IMR-90 (cell line): ENCODE results near the gene FMN1. TPM values are rescaled to one million over a fixed set of nuclear protein-coding genes. Genes with fewer than 3 reads are reported as not detected.

ENCODE experiments used
- ATAC-seq: fragments of 200-7000 bp; cut with Tn5 transposase; 2 replicates; pipeline ENCODE4 v1.9.1; 2020; ENCODE audit warnings: low read depth, mild to moderate bottlenecking, moderate library complexity
- BruUV-seq: library from RNA; stranded (reverse); fragments of 400-500 nt; replicated peaks from 2 replicates; lab custom pipeline; 2021; lab: Mats Ljungman, UMichigan
- CTCF ChIA-PET: fragments of 300-600 bp; formaldehyde crosslinking; extraction: SDS; loops from one replicate; lab custom pipeline; 2021; ENCODE audit warnings: antibody characterized with exemption; lab: Yijun Ruan, JAX
- POLR2A ChIA-PET: fragments of 300-600 bp; sonication (Branson Sonifier 250); formaldehyde crosslinking; loops from one replicate; lab custom pipeline; 2022; ENCODE audit warnings: antibody characterized with exemption; ENCODE audit not compliant: unreplicated experiment; lab: Charles Lee
- DNase-seq: peaks from one replicate; pipeline ENCODE4 v3.0.0; 2013
- H2AFZ ChIP-seq: replicated peaks from 2 replicates; pipeline ENCODE3; 2013; ENCODE audit warnings: low read length, mild to moderate bottlenecking; ENCODE audit not compliant: poor library complexity
- H2AK5ac ChIP-seq: 2 replicates; pipeline ENCODE4 v1.6.1; 2013; ENCODE audit warnings: low read depth, low read length, inconsistent platforms
- H2AK9ac ChIP-seq: replicated peaks from 2 replicates; pipeline ENCODE3; 2013; ENCODE audit warnings: mild to moderate bottlenecking, low read depth, low read length, moderate library complexity; ENCODE audit not compliant: poor library complexity
- H2BK120ac ChIP-seq: 2 replicates; pipeline ENCODE4 v1.6.1; 2013; ENCODE audit warnings: low read depth, low read length, inconsistent platforms
- H2BK15ac ChIP-seq: 3 replicates; pipeline ENCODE4 v1.6.1; 2013; ENCODE audit warnings: low read depth, low read length, inconsistent platforms
- H2BK20ac ChIP-seq: 2 replicates; pipeline ENCODE4 v1.6.1; 2013; ENCODE audit warnings: low read depth, mild to moderate bottlenecking, inconsistent platforms, low read length, moderate library complexity
- H2BK5ac ChIP-seq: 2 replicates; pipeline ENCODE4 v1.6.1; 2013; ENCODE audit warnings: mild to moderate bottlenecking, low read depth, low read length, inconsistent platforms; ENCODE audit not compliant: poor library complexity, severe bottlenecking
- H3K14ac ChIP-seq: replicated peaks from 2 replicates; pipeline ENCODE4 v1.6.1; 2013; ENCODE audit warnings: low read depth, low read length, inconsistent platforms
- H3K18ac ChIP-seq: 2 replicates; pipeline ENCODE4 v1.6.1; 2013; ENCODE audit warnings: low read depth, low read length, control low read depth
- H3K23ac ChIP-seq: 2 replicates; pipeline ENCODE4 v1.6.1; 2013; ENCODE audit warnings: low read depth, low read length, inconsistent platforms
- H3K27ac ChIP-seq: 2 replicates; pipeline ENCODE4 v1.5.1; 2013; ENCODE audit warnings: mild to moderate bottlenecking, control low read depth, low read length; ENCODE audit not compliant: insufficient read depth
- H3K27me3 ChIP-seq: 2 replicates; pipeline ENCODE4 v1.6.1; 2013; ENCODE audit warnings: low read length; ENCODE audit not compliant: control insufficient read depth, insufficient read depth
- H3K36me3 ChIP-seq: 2 replicates; pipeline ENCODE4 v1.6.1; 2013; ENCODE audit warnings: low read length, mixed read lengths; ENCODE audit not compliant: control insufficient read depth, insufficient read depth
- H3K4ac ChIP-seq: 2 replicates; pipeline ENCODE4 v1.6.1; 2013; ENCODE audit warnings: low read depth, low read length, inconsistent platforms
- H3K4me1 ChIP-seq: 2 replicates; pipeline ENCODE4 v1.6.1; 2013; ENCODE audit warnings: low read length, mixed read lengths; ENCODE audit not compliant: control insufficient read depth, insufficient read depth
- H3K4me2 ChIP-seq: 2 replicates; pipeline ENCODE4 v1.6.1; 2013; ENCODE audit warnings: low read depth, mild to moderate bottlenecking, control low read depth, low read length, moderate library complexity
- H3K4me3 ChIP-seq: 2 replicates; pipeline ENCODE4 v1.5.1; 2013; ENCODE audit warnings: low read depth, mild to moderate bottlenecking, control low read depth, low read length, moderate library complexity; ENCODE audit not compliant: insufficient read depth
- H3K56ac ChIP-seq: 2 replicates; pipeline ENCODE4 v1.6.1; 2013; ENCODE audit warnings: low read length, inconsistent platforms; ENCODE audit not compliant: insufficient read depth; ENCODE audit errors: extremely low read depth
- H3K79me1 ChIP-seq, 2 experiments: 2 replicates each; pipeline ENCODE4 v1.6.1; 2013; ENCODE audit warnings: low read length in 2 of 2, inconsistent platforms in 1 of 2, low read depth in 1 of 2
- H3K9ac ChIP-seq: 2 replicates; pipeline ENCODE4 v1.6.1; 2013; ENCODE audit warnings: low read depth, low read length, control low read depth
- H3K9me1 ChIP-seq: 2 replicates; pipeline ENCODE4 v1.6.1; 2013; ENCODE audit warnings: low read length, inconsistent platforms; ENCODE audit not compliant: insufficient read depth
- H3K9me3 ChIP-seq: 2 replicates; pipeline ENCODE4 v1.6.1; 2013; ENCODE audit warnings: low read length; ENCODE audit not compliant: control insufficient read depth, insufficient read depth
- H4K20me1 ChIP-seq: 2 replicates; pipeline ENCODE4 v1.6.1; 2013; ENCODE audit warnings: low read length, inconsistent platforms; ENCODE audit not compliant: insufficient read depth
- H4K5ac ChIP-seq: 2 replicates; pipeline ENCODE4 v1.6.1; 2013; ENCODE audit warnings: mild to moderate bottlenecking, low read depth, low read length, control low read depth
- H4K8ac ChIP-seq, 2 experiments: 2 replicates each; pipeline ENCODE4 v1.6.1; 2013; ENCODE audit warnings: low read depth in 2 of 2, low read length in 2 of 2, control low read depth in 1 of 2, inconsistent platforms in 1 of 2
- H4K91ac ChIP-seq: 2 replicates; pipeline ENCODE4 v1.6.1; 2013; ENCODE audit warnings: low read depth, low read length, inconsistent platforms; ENCODE audit not compliant: insufficient read depth
- BHLHE40 ChIP-seq: fragments of 150-350 bp; IDR thresholded peaks from 2 replicates; pipeline ENCODE4 v1.6.1; 2016; ENCODE audit warnings: mild to moderate bottlenecking, low read depth, low read length
- CEBPB ChIP-seq: IDR thresholded peaks from 2 replicates; pipeline ENCODE4 v1.6.1; 2012; ENCODE audit warnings: low read depth, low read length, improper control_type of control experiment
- CHD1 ChIP-seq: IDR thresholded peaks from 2 replicates; pipeline ENCODE4 v1.6.1; 2012; ENCODE audit warnings: low read depth, low read length, improper control_type of control experiment
- CTCF ChIP-seq: conservative IDR thresholded peaks from 2 replicates; pipeline ENCODE4 v1.5.1; 2012; ENCODE audit warnings: mild to moderate bottlenecking, low read depth, low read length, improper control_type of control experiment
- ELK1 ChIP-seq: fragments of 150-350 bp; IDR thresholded peaks from 2 replicates; pipeline ENCODE4 v1.6.1; 2016; ENCODE audit warnings: low read depth, mild to moderate bottlenecking, low read length, moderate library complexity, borderline replicate concordance
- FOS ChIP-seq: fragments of 150-350 bp; IDR thresholded peaks from 2 replicates; pipeline ENCODE4 v1.6.1; 2016; ENCODE audit warnings: low read depth, low read length
- MAFK ChIP-seq: IDR thresholded peaks from 2 replicates; pipeline ENCODE4 v1.6.1; 2012; ENCODE audit warnings: low read depth, low read length, improper control_type of control experiment
- MAZ ChIP-seq: IDR thresholded peaks from 2 replicates; pipeline ENCODE4 v1.6.1; 2012; ENCODE audit warnings: low read depth, mild to moderate bottlenecking, low read length, improper control_type of control experiment, moderate library complexity, borderline replicate concordance
- MXI1 ChIP-seq: IDR thresholded peaks from 2 replicates; pipeline ENCODE4 v1.6.1; 2012; ENCODE audit warnings: low read depth, mild to moderate bottlenecking, low read length, moderate library complexity, borderline replicate concordance
- RAD21 ChIP-seq: IDR thresholded peaks from 2 replicates; pipeline ENCODE4 v1.6.1; 2012; ENCODE audit warnings: low read length, improper control_type of control experiment
- RCOR1 ChIP-seq: IDR thresholded peaks from 2 replicates; pipeline ENCODE4 v1.6.1; 2012; ENCODE audit warnings: mild to moderate bottlenecking, low read length, improper control_type of control experiment; ENCODE audit not compliant: insufficient replicate concordance
- RFX5 ChIP-seq: IDR thresholded peaks from 2 replicates; pipeline ENCODE4 v1.8.0; 2012; ENCODE audit warnings: low read depth, mild to moderate bottlenecking, low read length, moderate library complexity
- SMC3 ChIP-seq: fragments of 150-350 bp; IDR thresholded peaks from 2 replicates; pipeline ENCODE4 v1.6.1; 2016; ENCODE audit warnings: low read depth, mild to moderate bottlenecking, antibody characterized with exemption, low read length, moderate library complexity
- USF2 ChIP-seq: fragments of 150-350 bp; IDR thresholded peaks from 2 replicates; pipeline ENCODE4 v1.6.1; 2017; ENCODE audit warnings: mild to moderate bottlenecking, antibody characterized with exemption, low read length, low read depth
- WGBS, 2 experiments: methylation state at CpG; one replicate each; pipeline versions ENCODE4 v1.1.5 to v1.1.7; 2013; ENCODE audit warnings: missing lambda C conversion rate in 2 of 2; ENCODE audit not compliant: insufficient read length in 1 of 2; ENCODE audit errors: extremely low coverage in 2 of 2; 5-methylcytosine and 5-hydroxymethylcytosine counted together
- dilution Hi-C: fragments of 300-500 bp; cut with HindIII; formaldehyde crosslinking; loops from one replicate; pipeline ENCODE4 v1.14.3; 2018; ENCODE audit warnings: low sequenced_read_pairs; ENCODE audit not compliant: unreplicated experiment
- in situ Hi-C: fragments of 300-500 bp; cut with MboI; formaldehyde crosslinking; loops from 3 replicates; pipeline ENCODE4 v1.14.3; 2019; ENCODE audit warnings: low sequenced_read_pairs, inconsistent platforms, mixed read lengths
- intact Hi-C: fragments of 100-400 bp; cut with micrococcal nuclease; formaldehyde crosslinking; loops from 2 replicates; pipeline ENCODE4 v1.10.0; 2022
- polyA plus RNA-seq, 3 experiments: library from polyadenylated mRNA; depleted of rRNA; stranded (reverse); fragments of >200 nt; gene quantifications; 2 replicates each; pipeline ENCODE4 v1.2.3, GENCODE V29; 2012; ENCODE audit warnings: low replicate concordance in 1 of 3
- total RNA-seq: library from RNA; depleted of rRNA; stranded (reverse); fragments of >200 nt; gene quantifications from 2 replicates; pipeline ENCODE4 v1.2.3, GENCODE V29; 2012

Gene FMN1
- total and polyA plus RNA-seq, 2 of the 4 experiments (the other 2 are of a cell fraction): 7.3 to 17.6 TPM

GRCh38 chr15:33055962-33056361 lies 138.6 kb downstream of the FMN1 start:
- no TSS peak for BruUV-seq
- no peak overlapping the region for H2AFZ ChIP-seq
- no peaks in the 10 kb centered on the region; the same call in 1 of the 2 replicates for H3K9me1 ChIP-seq
- no peak overlapping the region for H2BK20ac ChIP-seq
- no peak overlapping the region for H2BK120ac ChIP-seq
- WGBS, 2 experiments: no CpG with 5 or more reads among the region's 2 CpGs
- no peak overlapping the region for H3K56ac ChIP-seq
- H3K36me3 ChIP-seq: no peaks in the 10 kb centered on the region; the same call in 1 of the 2 replicates
- no peak overlapping the region for H3K9ac ChIP-seq
- dilution Hi-C loops (no loop called here), intact Hi-C loops (no loop called here), in situ Hi-C loops (loop anchor here (25.0 kb wide), 1 partner anchor 631 kb away; no protein-coding TSS in a partner anchor)
- no peak for DNase-seq
- no peak overlapping the region for H3K18ac ChIP-seq
- H4K5ac ChIP-seq: no peak overlapping the region
- H2BK15ac ChIP-seq: no peak overlapping the region
- H3K23ac ChIP-seq: no peak overlapping the region
- no peak for ATAC-seq
- ChIA-PET CTCF (interaction anchor here (1.1 kb wide), 2 partner anchors 10 to 20 kb away, joined by 3 to 4 read pairs; no protein-coding TSS in a partner anchor), POLR2A (no interaction called here)
- no peak overlapping the region for H4K91ac ChIP-seq
- peaks cover 61% of the 10 kb centered on the region; the same call in 1 of the 2 replicates for H4K20me1 ChIP-seq
- H3K27me3 ChIP-seq: no peaks in the 10 kb centered on the region
- peaks cover 4% of the 10 kb centered on the region for H3K4me1 ChIP-seq
- H2AK5ac ChIP-seq: no peak overlapping the region
- H3K4ac ChIP-seq: no peak overlapping the region
- H3K14ac ChIP-seq: no peak overlapping the region
- no peak overlapping the region for H3K27ac ChIP-seq
- no peaks in the 10 kb centered on the region for H3K9me3 ChIP-seq
- TF ChIP-seq USF2 (no peak), ELK1 (no peak), MXI1 (no peak), CEBPB (no peak), SMC3 (no peak), MAZ (no peak), CHD1 (no peak), MAFK (no peak), RCOR1 (no peak), RAD21 (no peak), CTCF (no peak), FOS (no peak), BHLHE40 (no peak), RFX5 (no peak)
- peaks cover 34 to 73% of the 10 kb centered on the region in 2 experiments for H3K79me1 ChIP-seq
- no peak overlapping the region for H3K4me2 ChIP-seq
- H4K8ac ChIP-seq: no peak overlapping the region
- H2BK5ac ChIP-seq: no peak overlapping the region
- no peak overlapping the region for H3K4me3 ChIP-seq
- H2AK9ac ChIP-seq: no peak overlapping the region
